Measurements from ENCODE around the gene MYH8.

- TF ChIP-seq EZH2 (IDR thresholded peaks at IDR 0.05; ENCODE audit: insufficient read depth, low read length), result no peak
- no peak for TF ChIP-seq CTCF (IDR thresholded peaks at IDR 0.05; ENCODE audit: insufficient read depth, low read depth, low read length)
These were observed 76.9 kb downstream of the MYH8 start for GRCh38 chr17:10344816-10345215.
